HCT116 (cell line): ENCODE measurements around the gene FBXO46. TPM values are rescaled to one million over a fixed set of nuclear protein-coding genes. Genes with fewer than 3 reads are reported as not detected.

Source experiments
- ATAC-seq: fragments of 200-7000 bp; cut with Tn5 transposase; 2 replicates; pipeline ENCODE4 v1.9.1; 2020; ENCODE audit warnings: mild to moderate bottlenecking, moderate library complexity
- BruUV-seq: library from RNA; stranded (reverse); fragments of 400-500 nt; replicated peaks from 2 replicates; lab custom pipeline; 2021; lab: Mats Ljungman, UMichigan
- CTCF ChIA-PET: fragments of 300-600 bp; sonication (Branson Sonifier 250); formaldehyde crosslinking; loops from one replicate; lab custom pipeline; 2021; ENCODE audit warnings: antibody characterized with exemption; lab: Charles Lee
- POLR2A ChIA-PET: fragments of 300-600, 350-600 bp; sonication (Branson Sonifier 250); formaldehyde crosslinking; loops from one replicate; lab custom pipeline; 2021; ENCODE audit warnings: antibody characterized with exemption; lab: Charles Lee
- RAD21 ChIA-PET, 2 experiments: fragments of 300-600 bp; sonication (Branson Sonifier 250); formaldehyde crosslinking; loops; one replicate each; lab custom pipeline; 2023; ENCODE audit warnings: low total read pairs in 2 of 2; ENCODE audit not compliant: uncharacterized antibody in 2 of 2, unreplicated experiment in 2 of 2, low non-redundant PET in 1 of 2; lab: Charles Lee
- DNase-seq: peaks from one replicate; pipeline ENCODE4 v3.0.0-alpha.2; 2010; ENCODE audit warnings: low read depth, low spot score
- H2AFZ ChIP-seq: fragments of 200-600 bp; shearing (Covaris generic), sonication (generic); 2 replicates; pipeline ENCODE4 v1.6.1; 2017; ENCODE audit warnings: low read depth, mixed run types, mixed read lengths, antibody characterized with exemption, low read length; ENCODE audit not compliant: poor library complexity, severe bottlenecking
- H3K27ac ChIP-seq: 2 replicates; pipeline ENCODE4 v1.5.1; 2012; ENCODE audit warnings: low read depth, low read length
- H3K27me3 ChIP-seq: fragments of 200-600 bp; sonication (generic); 2 replicates; pipeline ENCODE4 v1.6.1; 2016; ENCODE audit warnings: mixed run types, low read length, mixed read lengths; ENCODE audit not compliant: insufficient read depth
- H3K36me3 ChIP-seq, 2 experiments: fragments of 200-500 bp in 1 of 2; fragments of 200-600 bp in 1 of 2; sonication (Bioruptor generic) in 1 of 2; sonication (generic) in 1 of 2; 2 replicates each; pipeline versions ENCODE4 v1.5.1 to v1.6.1; 2014 to 2016; ENCODE audit warnings: low read length in 2 of 2, inconsistent platforms in 1 of 2, mixed read lengths in 1 of 2, mixed run types in 1 of 2; ENCODE audit not compliant: insufficient read depth in 2 of 2, control insufficient read depth in 1 of 2
- H3K4me1 ChIP-seq, 2 experiments: fragments of 200-600 bp in 1 of 2; sonication (generic) in 1 of 2; 2 replicates each; pipeline versions ENCODE4 v1.5.1 to v1.6.1; 2012 to 2017; ENCODE audit warnings: low read length in 2 of 2, inconsistent platforms in 1 of 2, mild to moderate bottlenecking in 1 of 2, mixed read lengths in 1 of 2, mixed run types in 1 of 2, moderate library complexity in 1 of 2; ENCODE audit not compliant: insufficient read depth in 2 of 2, control insufficient read depth in 1 of 2
- H3K4me2 ChIP-seq: fragments of 200-600 bp; sonication (generic); 2 replicates; pipeline ENCODE4 v1.6.1; 2017; ENCODE audit warnings: mixed run types, low read length, mixed read lengths
- H3K4me3 ChIP-seq, 2 experiments: fragments of 200-600 bp in 1 of 2; sonication (generic) in 1 of 2; replicated peaks in 1 of 2; 2 replicates each; pipeline ENCODE4 v1.5.1; 2011 to 2016; ENCODE audit warnings: low read length in 2 of 2, control low read depth in 1 of 2, low read depth in 1 of 2, mild to moderate bottlenecking in 1 of 2, mixed read lengths in 1 of 2, mixed run types in 1 of 2
- H3K79me2 ChIP-seq: fragments of 200-600 bp; sonication (generic); 2 replicates; pipeline ENCODE4 v1.6.1; 2017; ENCODE audit warnings: mild to moderate bottlenecking, mixed run types, low read length, moderate library complexity, mixed read lengths; ENCODE audit not compliant: insufficient read depth
- H3K9ac ChIP-seq: fragments of 200-600 bp; sonication (generic); 2 replicates; pipeline ENCODE4 v1.6.1; 2016; ENCODE audit warnings: low read length, mixed read lengths
- H3K9me2 ChIP-seq: fragments of 200-600 bp; sonication (generic), shearing (Covaris generic); 2 replicates; pipeline ENCODE4 v1.6.1; 2017; ENCODE audit warnings: mixed run types, mild to moderate bottlenecking, moderate library complexity; ENCODE audit not compliant: insufficient read depth
- H3K9me3 ChIP-seq, 2 experiments: fragments of 200-500 bp in 1 of 2; fragments of 200-600 bp in 1 of 2; sonication (Bioruptor generic) in 1 of 2; sonication (generic) in 1 of 2; 2 replicates each; pipeline ENCODE4 v1.6.1; 2014 to 2017; ENCODE audit warnings: low read length in 2 of 2, mixed read lengths in 2 of 2, inconsistent platforms in 1 of 2, low read depth in 1 of 2, mild to moderate bottlenecking in 1 of 2, mixed run types in 1 of 2, moderate library complexity in 1 of 2; ENCODE audit not compliant: control insufficient read depth in 1 of 2, insufficient read depth in 1 of 2
- H4K20me1 ChIP-seq: fragments of 200-600 bp; sonication (generic), shearing (Covaris generic); 2 replicates; pipeline ENCODE4 v1.6.1; 2017; ENCODE audit warnings: mixed run types, mild to moderate bottlenecking, moderate library complexity; ENCODE audit not compliant: insufficient read depth
- CEBPB ChIP-seq: IDR thresholded peaks from 2 replicates; pipeline ENCODE4 v1.6.1; 2012; ENCODE audit warnings: low read depth
- EGR1 ChIP-seq: IDR thresholded peaks from 2 replicates; pipeline ENCODE4 v1.6.1; 2012; ENCODE audit warnings: low read depth
- ELF1 ChIP-seq: IDR thresholded peaks from 2 replicates; pipeline ENCODE4 v1.6.1; 2012; ENCODE audit warnings: low read depth, borderline replicate concordance
- EZH2phosphoT487 ChIP-seq: fragments of 200-600 bp; IDR thresholded peaks from 2 replicates; pipeline ENCODE4 v1.6.1; 2018; ENCODE audit warnings: antibody characterized with exemption, borderline replicate concordance
- JUND ChIP-seq: IDR thresholded peaks from 2 replicates; pipeline ENCODE4 v1.6.1; 2012
- POLR2A ChIP-seq: IDR thresholded peaks from 2 replicates; pipeline ENCODE4 v1.7.0; 2011; ENCODE audit warnings: borderline replicate concordance; ENCODE audit not compliant: insufficient read depth, insufficient read length; ENCODE audit errors: extremely low read depth
- SP1 ChIP-seq: IDR thresholded peaks from 2 replicates; pipeline ENCODE4 v1.6.1; 2012; ENCODE audit warnings: low read depth
- TCF7L2 ChIP-seq: IDR thresholded peaks from 2 replicates; pipeline ENCODE4 v1.7.0; 2011; ENCODE audit warnings: borderline replicate concordance, inconsistent platforms; ENCODE audit not compliant: insufficient read depth, insufficient read length; ENCODE audit errors: extremely low read depth
- ZNF274 ChIP-seq: fragments of 200-500 bp; sonication (Bioruptor generic); IDR thresholded peaks from 2 replicates; pipeline ENCODE4 v1.6.1; 2014; ENCODE audit warnings: mild to moderate bottlenecking, low read depth, low read length, inconsistent platforms
- intact Hi-C: fragments of 100-400 bp; cut with micrococcal nuclease; formaldehyde crosslinking; loops from 2 replicates; pipeline ENCODE4 v1.10.0; 2022
- total RNA-seq: library from RNA; stranded (reverse); gene quantifications from one replicate; pipeline ENCODE4 v1.2.1, GENCODE V29; 2021; ENCODE audit not compliant: unreplicated experiment
- TF ChIP-seq, protein P1 (sequence below): IDR thresholded peaks from 2 replicates; pipeline ENCODE4 v1.6.1; 2012

The FBXO46 gene
- total RNA-seq, 1 experiment from 2014 or later: 31.7 TPM

DNA sequence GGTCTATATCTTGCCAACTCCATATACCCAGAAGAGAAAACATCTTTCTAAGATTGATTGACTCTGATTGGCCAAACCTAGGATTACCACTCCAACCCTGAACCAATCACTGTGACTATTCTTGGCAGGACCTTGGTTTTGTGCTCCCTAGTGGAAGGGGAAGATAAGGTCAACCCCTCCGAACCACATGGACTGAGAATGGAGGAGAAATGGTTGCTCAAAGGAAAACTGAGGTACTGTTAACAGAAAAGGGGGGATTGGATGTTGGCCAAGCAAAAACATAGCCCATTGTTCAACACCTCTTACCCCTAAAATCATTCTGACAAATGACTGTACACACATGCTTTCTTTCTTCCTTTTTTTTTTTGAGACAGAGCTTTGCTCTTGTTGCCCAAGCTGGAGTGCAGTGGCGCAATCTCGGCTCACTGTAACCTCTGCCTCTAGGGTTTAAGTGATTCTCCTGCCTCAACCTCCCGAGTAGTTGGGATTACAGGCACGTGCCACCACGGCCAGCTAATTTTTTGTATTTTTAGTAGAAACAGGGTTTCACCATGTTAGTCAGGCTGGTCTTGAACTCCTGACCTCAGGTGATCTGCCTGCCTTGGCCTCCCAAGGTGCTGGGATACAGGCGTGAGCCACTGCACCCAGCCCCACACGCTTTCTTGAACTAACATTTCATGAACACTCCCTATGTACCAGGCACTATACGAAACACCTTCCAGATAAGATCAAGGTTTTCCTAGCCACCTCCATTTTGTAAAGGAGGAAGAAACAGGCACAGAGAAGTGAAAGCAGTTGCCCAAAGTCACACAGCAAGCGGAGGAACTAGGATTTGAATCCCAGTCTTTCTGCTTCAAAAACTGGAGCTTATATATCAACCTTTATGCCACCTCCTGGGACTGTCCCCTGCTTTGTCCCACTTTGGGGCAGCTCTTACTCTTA, 9.1 kb upstream of the FBXO46 start:
- H3K27ac ChIP-seq: no peak overlapping the region; the same call in 1 of the 2 replicates
- H3K9me2 ChIP-seq: no peaks in the 10 kb centered on the region
- no peaks in the 10 kb centered on the region for H3K36me3 ChIP-seq
- DNase-seq (peak; percentile 60), ATAC-seq (peak; percentile 78)
- no peak for TF ChIP-seq ZNF274
- no peak for TF ChIP-seq ELF1
- no peak for TF ChIP-seq EZH2phosphoT487
- peak; percentile 67 for TF ChIP-seq POLR2A
- TF ChIP-seq CEBPB: no peak
- TF ChIP-seq, protein P1, sequence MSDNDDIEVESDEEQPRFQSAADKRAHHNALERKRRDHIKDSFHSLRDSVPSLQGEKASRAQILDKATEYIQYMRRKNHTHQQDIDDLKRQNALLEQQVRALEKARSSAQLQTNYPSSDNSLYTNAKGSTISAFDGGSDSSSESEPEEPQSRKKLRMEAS: peak; percentile 39
- TF ChIP-seq SP1: peak; percentile 48; the same call in 1 of the 2 replicates
- no peak for TF ChIP-seq TCF7L2
- TF ChIP-seq JUND: no peak
- TF ChIP-seq EGR1: no peak
- ChIA-PET POLR2A (interaction anchor here (0.6 to 1.3 kb wide), 3 partner anchors 9 to 16 kb away, joined by 3 to 6 read pairs (median 3); partner anchors contain the start of gene FBXO46), RAD21 (no interaction called here), CTCF (interaction anchor here (0.7 to 2.3 kb wide), 3 partner anchors 23 to 46 kb away, joined by 3 to 6 read pairs (median 3); partner anchors contain the start of gene SIX5)
- no peaks in the 10 kb centered on the region for H4K20me1 ChIP-seq
- H3K4me1 ChIP-seq: peaks cover 4 to 27% of the 10 kb centered on the region in 2 experiments; a peak in 3 of 4 replicates
- H3K9me3 ChIP-seq: no peaks in the 10 kb centered on the region
- intact Hi-C loops: no loop called here
- H3K27me3 ChIP-seq: no peaks in the 10 kb centered on the region
- H2AFZ ChIP-seq: peak overlapping the region; percentile 73
- peak overlapping the region; percentile 31; the same call in 1 of the 2 replicates for H3K9ac ChIP-seq
- H3K4me3 ChIP-seq: peak overlapping the region; percentile 19 to 33
- peak overlapping the region; percentile 43 for H3K4me2 ChIP-seq
- BruUV-seq: TSS peak; percentile 97
- no peaks in the 10 kb centered on the region for H3K79me2 ChIP-seq
